Measurements from ENCODE around the gene RHOBTB3. TPM values are rescaled to one million over a fixed set of nuclear protein-coding genes. Genes with fewer than 3 reads are reported as not detected.

RHOBTB3 gene, protein sequence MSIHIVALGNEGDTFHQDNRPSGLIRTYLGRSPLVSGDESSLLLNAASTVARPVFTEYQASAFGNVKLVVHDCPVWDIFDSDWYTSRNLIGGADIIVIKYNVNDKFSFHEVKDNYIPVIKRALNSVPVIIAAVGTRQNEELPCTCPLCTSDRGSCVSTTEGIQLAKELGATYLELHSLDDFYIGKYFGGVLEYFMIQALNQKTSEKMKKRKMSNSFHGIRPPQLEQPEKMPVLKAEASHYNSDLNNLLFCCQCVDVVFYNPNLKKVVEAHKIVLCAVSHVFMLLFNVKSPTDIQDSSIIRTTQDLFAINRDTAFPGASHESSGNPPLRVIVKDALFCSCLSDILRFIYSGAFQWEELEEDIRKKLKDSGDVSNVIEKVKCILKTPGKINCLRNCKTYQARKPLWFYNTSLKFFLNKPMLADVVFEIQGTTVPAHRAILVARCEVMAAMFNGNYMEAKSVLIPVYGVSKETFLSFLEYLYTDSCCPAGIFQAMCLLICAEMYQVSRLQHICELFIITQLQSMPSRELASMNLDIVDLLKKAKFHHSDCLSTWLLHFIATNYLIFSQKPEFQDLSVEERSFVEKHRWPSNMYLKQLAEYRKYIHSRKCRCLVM
- 68.4 and 93.5 TPM in 2 replicates for total RNA-seq

DNA sequence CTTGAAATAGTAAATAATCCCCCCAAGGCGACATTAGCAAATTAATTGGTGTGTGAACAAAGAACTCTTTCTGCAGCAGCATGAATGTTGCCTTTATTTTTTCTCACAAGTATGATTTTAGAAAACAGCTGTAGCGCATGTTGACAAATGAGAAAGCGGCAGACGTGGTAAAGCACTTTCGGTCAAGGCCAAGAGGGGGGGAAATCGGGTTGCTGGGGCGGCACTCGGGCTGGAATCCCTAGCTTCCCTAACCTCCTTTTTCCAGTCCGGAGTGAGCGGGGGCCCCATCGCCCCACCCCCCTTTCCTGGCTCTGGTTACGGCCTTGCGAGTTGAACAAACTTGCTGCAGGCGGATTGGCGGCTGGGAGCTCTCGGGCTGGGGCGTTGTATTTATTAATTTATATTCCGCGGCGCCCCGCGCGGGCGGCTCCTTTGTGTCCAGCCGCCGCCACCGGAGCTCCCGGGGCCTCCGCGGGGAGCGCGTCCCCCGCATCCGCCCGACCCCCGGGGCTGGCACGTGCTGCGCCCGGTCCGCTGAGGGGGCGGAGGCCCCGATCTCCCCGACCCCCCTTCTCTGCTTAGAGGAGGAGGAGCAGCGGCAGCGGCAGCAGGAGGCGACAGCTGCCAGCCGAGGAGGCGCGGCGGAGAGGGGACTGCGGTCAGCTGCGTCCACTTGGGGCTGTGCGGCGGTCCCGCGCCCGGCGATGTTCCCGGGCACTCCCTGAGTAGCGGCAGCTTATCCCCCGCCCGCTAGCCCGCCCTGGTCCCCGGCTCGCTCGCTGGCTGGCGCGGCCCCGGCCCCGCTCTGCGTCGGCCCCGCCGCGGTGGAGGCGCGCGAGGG is at the start of gene RHOBTB3:
Gene RHOBTB3, plus strand, starts transcription at position 607 of the 841 bp plus-strand sequence. CDS start 347 bp downstream, outside the sequence.
- DNase-seq (ENCODE audit: low read depth), result no peak
- H3K36me3 ChIP-seq (ENCODE audit: control insufficient read depth, insufficient read depth, low read length), result no peaks in the 10 kb centered on the region
- H3K4me3 ChIP-seq (ENCODE audit: low read depth, low read length), result peak within 1 kb of the TSS; percentile 57
- H3K27me3 ChIP-seq (ENCODE audit: control insufficient read depth, insufficient read depth, low read length), result no peaks in the 10 kb centered on the region
- TF ChIP-seq, protein P1, sequence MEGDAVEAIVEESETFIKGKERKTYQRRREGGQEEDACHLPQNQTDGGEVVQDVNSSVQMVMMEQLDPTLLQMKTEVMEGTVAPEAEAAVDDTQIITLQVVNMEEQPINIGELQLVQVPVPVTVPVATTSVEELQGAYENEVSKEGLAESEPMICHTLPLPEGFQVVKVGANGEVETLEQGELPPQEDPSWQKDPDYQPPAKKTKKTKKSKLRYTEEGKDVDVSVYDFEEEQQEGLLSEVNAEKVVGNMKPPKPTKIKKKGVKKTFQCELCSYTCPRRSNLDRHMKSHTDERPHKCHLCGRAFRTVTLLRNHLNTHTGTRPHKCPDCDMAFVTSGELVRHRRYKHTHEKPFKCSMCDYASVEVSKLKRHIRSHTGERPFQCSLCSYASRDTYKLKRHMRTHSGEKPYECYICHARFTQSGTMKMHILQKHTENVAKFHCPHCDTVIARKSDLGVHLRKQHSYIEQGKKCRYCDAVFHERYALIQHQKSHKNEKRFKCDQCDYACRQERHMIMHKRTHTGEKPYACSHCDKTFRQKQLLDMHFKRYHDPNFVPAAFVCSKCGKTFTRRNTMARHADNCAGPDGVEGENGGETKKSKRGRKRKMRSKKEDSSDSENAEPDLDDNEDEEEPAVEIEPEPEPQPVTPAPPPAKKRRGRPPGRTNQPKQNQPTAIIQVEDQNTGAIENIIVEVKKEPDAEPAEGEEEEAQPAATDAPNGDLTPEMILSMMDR (IDR thresholded peaks at IDR 0.05; ENCODE audit: insufficient read depth, low read length, poor library complexity, severe bottlenecking), result no peak

DNA sequence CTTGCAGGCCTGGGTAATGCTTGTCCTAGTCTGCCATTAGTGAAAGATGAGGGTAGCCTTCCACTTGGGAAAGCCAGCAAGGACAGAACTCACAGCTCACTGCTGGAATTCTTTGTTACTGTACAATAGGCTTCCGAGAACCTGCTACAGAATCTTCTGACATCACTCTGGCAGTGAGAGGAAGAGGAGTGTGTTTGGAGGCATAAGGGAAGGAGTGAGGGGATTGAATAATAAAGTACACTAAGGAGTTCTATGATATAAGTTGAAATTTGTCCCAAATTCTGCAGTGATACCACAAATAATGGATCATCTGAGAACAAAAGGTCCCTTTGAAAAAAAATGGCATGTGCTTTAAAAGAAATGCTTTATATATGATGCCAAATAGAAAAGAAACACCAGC is 48.2 kb upstream of the RHOBTB3 start, which contains the start of gene SPATA9:
Gene SPATA9, minus strand, starts transcription at position 101 of the 400 bp plus-strand sequence. CDS start 137 bp downstream, outside the sequence.
- DNase-seq (ENCODE audit: low read depth), result no peak
- H3K36me3 ChIP-seq (ENCODE audit: control insufficient read depth, insufficient read depth, low read length), result no peaks in the 10 kb centered on the region
- TF ChIP-seq, protein P1 (IDR thresholded peaks at IDR 0.05; ENCODE audit: insufficient read depth, low read length, poor library complexity, severe bottlenecking), result no peak
- no peaks in the 10 kb centered on the region for H3K27me3 ChIP-seq (ENCODE audit: control insufficient read depth, insufficient read depth, low read length)
- H3K4me3 ChIP-seq (ENCODE audit: low read depth, low read length), result no peak within 1 kb of the TSS

DNA sequence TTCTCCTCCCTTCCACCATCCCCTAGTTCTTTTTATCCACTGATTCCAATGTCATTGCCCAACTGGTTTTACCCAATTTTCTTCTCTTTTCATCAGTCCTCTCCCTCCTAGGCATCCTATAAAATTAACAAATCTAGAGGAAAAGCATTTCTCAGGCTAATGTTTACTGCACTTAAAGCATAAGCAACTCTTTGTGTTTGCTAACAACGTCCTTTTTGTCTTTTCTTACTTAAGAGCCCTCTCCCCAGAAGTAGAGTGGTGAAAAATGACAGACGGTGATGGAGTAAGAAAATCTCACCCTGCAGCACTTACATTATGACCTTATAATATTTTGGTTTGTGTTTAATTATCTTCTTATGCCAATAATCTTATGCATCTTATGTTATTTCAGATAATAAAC is 46.8 kb upstream of the RHOBTB3 start:
- H3K4me3 ChIP-seq (ENCODE audit: low read depth, low read length), result no peak overlapping the region
- H3K27me3 ChIP-seq (ENCODE audit: control insufficient read depth, insufficient read depth, low read length), result no peaks in the 10 kb centered on the region
- DNase-seq (ENCODE audit: low read depth), result no peak
- no peaks in the 10 kb centered on the region for H3K36me3 ChIP-seq (ENCODE audit: control insufficient read depth, insufficient read depth, low read length)
- TF ChIP-seq, protein P1 (IDR thresholded peaks at IDR 0.05; ENCODE audit: insufficient read depth, low read length, poor library complexity, severe bottlenecking), result no peak

DNA sequence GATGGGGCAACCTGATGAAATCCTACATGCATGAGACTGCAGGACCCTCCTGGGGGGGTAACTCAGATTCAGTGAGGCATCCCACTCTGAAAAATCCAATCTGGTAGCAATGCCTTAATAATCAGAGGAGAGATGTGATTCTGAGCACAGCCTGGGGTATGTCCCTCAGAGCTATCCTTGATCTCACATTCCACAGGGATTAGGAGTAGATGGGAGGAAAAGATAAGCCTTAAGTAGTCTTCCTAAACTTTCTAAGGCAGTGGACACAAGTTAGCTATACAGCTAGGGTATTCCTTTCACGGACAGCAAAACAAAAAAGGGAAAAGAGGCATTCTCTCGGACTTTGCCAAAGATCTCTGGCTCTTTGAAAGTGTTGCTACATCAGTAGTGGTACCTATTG is 44.5 kb upstream of the RHOBTB3 start:
- no peak overlapping the region for H3K4me3 ChIP-seq (ENCODE audit: low read depth, low read length)
- no peaks in the 10 kb centered on the region for H3K36me3 ChIP-seq (ENCODE audit: control insufficient read depth, insufficient read depth, low read length)
- H3K27me3 ChIP-seq (ENCODE audit: control insufficient read depth, insufficient read depth, low read length), result no peaks in the 10 kb centered on the region
- no peak for DNase-seq (ENCODE audit: low read depth)
- TF ChIP-seq, protein P1 (IDR thresholded peaks at IDR 0.05; ENCODE audit: insufficient read depth, low read length, poor library complexity, severe bottlenecking), result no peak

DNA sequence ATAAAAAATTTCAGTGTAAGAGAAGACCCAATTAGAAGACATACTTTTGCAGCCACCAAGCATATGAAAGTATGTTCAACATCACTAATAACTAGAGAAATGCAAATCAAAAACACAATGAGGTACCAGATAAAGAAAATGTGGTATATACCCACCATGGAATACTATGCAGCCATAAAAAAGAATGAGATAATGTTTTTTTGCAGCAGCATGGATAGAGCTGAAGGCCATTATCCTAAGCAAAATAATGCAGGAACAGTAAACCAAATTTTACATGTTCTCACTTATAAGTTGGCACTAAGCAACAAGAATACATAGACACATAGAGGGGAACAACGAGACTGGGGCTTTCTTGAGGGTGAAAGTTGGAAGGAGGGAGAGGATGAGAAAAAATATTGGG is 41.5 kb upstream of the RHOBTB3 start:
- Histone ChIP-seq H3K4me3 (ENCODE audit: low read depth, low read length) (no peak overlapping the region), H3K36me3 (ENCODE audit: control insufficient read depth, insufficient read depth, low read length) (no peaks in the 10 kb centered on the region), H3K27me3 (ENCODE audit: control insufficient read depth, insufficient read depth, low read length) (no peaks in the 10 kb centered on the region)
- no peak for DNase-seq (ENCODE audit: low read depth)
- TF ChIP-seq, protein P1 (IDR thresholded peaks at IDR 0.05; ENCODE audit: insufficient read depth, low read length, poor library complexity, severe bottlenecking), result no peak

Measured in kidney epithelial cell (primary cell).